ENCODE results near the gene ABCG1. TPM values are rescaled to one million over a fixed set of nuclear protein-coding genes. Genes with fewer than 3 reads are reported as not detected.

ABCG1 gene
- total and polyA plus RNA-seq, 2 experiments from 2014 or later, result 1.3 to 4.4 TPM

DNA sequence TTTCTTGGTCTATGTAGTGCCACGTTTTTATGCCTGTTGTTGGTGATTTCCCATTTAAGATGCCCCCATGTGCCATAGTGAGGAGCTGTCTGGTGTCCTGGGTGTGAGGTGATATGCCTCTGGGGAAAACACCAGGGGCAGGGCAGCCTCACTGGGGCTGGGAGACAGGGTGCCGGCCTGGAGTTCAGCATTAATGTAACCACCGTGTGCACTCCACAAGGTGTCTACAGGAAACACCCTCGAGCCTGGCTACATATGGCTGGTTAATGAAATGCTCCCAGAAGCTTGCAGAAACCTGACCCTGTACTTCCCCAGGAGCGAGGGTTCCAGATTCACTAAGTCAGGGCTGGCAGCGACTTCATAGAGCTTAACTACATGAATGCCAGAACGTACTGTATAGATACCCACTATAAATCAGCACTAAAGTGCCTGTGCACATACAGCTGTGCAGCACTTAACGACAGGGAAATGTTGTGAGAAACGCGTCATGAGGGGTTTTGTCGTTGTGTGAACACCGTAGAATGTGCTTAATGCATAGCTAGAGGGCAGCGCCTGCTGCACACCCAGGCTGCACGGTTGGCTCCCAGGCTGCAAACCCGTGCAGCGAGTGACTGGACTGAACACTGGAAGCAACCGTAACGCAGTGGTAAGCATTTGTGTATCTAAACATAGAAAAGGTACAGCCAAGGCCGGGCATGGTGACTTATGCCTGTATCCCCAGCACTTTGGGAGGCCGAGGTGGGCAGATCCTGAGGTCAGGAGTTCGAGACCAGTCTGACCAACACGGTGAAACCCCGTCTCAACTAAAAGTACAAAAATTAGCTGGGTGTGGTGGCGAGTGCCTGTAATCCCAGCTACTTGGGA is 121.5 kb downstream of the ABCG1 start:
- TF ChIP-seq POLR2AphosphoS5 (IDR thresholded peaks at IDR 0.05; ENCODE audit: low read depth) (no peak), EZH2 (IDR thresholded peaks at IDR 0.05; ENCODE audit: low read depth, unreplicated experiment) (no peak), ZNF331 (CRISPR knock-in tag; IDR thresholded peaks at IDR 0.05; ENCODE audit: low read depth) (no peak), JUNB (IDR thresholded peaks at IDR 0.05; ENCODE audit: unreplicated experiment) (no peak), ZNF114 (CRISPR knock-in tag; IDR thresholded peaks at IDR 0.05) (no peak), NANOG (IDR thresholded peaks at IDR 0.05; ENCODE audit: borderline replicate concordance) (no peak), EZH2phosphoT487 (IDR thresholded peaks at IDR 0.05; ENCODE audit: unreplicated experiment) (no peak)
- TF ChIP-seq, protein P1, sequence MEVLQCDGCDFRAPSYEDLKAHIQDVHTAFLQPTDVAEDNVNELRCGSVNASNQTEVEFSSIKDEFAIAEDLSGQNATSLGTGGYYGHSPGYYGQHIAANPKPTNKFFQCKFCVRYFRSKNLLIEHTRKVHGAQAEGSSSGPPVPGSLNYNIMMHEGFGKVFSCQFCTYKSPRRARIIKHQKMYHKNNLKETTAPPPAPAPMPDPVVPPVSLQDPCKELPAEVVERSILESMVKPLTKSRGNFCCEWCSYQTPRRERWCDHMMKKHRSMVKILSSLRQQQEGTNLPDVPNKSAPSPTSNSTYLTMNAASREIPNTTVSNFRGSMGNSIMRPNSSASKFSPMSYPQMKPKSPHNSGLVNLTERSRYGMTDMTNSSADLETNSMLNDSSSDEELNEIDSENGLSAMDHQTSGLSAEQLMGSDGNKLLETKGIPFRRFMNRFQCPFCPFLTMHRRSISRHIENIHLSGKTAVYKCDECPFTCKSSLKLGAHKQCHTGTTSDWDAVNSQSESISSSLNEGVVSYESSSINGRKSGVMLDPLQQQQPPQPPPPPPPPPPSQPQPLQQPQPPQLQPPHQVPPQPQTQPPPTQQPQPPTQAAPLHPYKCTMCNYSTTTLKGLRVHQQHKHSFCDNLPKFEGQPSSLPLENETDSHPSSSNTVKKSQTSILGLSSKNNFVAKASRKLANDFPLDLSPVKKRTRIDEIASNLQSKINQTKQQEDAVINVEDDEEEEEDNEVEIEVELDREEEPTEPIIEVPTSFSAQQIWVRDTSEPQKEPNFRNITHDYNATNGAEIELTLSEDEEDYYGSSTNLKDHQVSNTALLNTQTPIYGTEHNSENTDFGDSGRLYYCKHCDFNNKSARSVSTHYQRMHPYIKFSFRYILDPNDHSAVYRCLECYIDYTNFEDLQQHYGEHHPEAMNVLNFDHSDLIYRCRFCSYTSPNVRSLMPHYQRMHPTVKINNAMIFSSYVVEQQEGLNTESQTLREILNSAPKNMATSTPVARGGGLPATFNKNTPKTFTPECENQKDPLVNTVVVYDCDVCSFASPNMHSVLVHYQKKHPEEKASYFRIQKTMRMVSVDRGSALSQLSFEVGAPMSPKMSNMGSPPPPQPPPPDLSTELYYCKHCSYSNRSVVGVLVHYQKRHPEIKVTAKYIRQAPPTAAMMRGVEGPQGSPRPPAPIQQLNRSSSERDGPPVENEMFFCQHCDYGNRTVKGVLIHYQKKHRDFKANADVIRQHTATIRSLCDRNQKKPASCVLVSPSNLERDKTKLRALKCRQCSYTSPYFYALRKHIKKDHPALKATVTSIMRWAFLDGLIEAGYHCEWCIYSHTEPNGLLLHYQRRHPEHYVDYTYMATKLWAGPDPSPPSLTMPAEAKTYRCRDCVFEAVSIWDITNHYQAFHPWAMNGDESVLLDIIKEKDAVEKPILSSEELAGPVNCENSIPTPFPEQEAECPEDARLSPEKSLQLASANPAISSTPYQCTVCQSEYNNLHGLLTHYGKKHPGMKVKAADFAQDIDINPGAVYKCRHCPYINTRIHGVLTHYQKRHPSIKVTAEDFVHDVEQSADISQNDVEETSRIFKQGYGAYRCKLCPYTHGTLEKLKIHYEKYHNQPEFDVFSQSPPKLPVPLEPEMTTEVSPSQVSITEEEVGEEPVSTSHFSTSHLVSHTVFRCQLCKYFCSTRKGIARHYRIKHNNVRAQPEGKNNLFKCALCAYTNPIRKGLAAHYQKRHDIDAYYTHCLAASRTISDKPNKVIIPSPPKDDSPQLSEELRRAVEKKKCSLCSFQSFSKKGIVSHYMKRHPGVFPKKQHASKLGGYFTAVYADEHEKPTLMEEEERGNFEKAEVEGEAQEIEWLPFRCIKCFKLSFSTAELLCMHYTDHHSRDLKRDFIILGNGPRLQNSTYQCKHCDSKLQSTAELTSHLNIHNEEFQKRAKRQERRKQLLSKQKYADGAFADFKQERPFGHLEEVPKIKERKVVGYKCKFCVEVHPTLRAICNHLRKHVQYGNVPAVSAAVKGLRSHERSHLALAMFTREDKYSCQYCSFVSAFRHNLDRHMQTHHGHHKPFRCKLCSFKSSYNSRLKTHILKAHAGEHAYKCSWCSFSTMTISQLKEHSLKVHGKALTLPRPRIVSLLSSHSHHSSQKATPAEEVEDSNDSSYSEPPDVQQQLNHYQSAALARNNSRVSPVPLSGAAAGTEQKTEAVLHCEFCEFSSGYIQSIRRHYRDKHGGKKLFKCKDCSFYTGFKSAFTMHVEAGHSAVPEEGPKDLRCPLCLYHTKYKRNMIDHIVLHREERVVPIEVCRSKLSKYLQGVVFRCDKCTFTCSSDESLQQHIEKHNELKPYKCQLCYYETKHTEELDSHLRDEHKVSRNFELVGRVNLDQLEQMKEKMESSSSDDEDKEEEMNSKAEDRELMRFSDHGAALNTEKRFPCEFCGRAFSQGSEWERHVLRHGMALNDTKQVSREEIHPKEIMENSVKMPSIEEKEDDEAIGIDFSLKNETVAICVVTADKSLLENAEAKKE (CRISPR knock-in tag; IDR thresholded peaks at IDR 0.05), result no peak
- TF ChIP-seq, protein P2, sequence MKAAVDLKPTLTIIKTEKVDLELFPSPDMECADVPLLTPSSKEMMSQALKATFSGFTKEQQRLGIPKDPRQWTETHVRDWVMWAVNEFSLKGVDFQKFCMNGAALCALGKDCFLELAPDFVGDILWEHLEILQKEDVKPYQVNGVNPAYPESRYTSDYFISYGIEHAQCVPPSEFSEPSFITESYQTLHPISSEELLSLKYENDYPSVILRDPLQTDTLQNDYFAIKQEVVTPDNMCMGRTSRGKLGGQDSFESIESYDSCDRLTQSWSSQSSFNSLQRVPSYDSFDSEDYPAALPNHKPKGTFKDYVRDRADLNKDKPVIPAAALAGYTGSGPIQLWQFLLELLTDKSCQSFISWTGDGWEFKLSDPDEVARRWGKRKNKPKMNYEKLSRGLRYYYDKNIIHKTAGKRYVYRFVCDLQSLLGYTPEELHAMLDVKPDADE (IDR thresholded peaks at IDR 0.05), result no peak
- H3F3A ChIP-seq (replicated peaks; ENCODE audit: low read depth), result no peaks in the 10 kb centered on the region; the same call in 1 of the 2 replicates
- no peaks in the 10 kb centered on the region for H3K9me3 Mint-ChIP-seq
- H4K20me1 ChIP-seq (replicated peaks; ENCODE audit: insufficient read depth), result no peaks in the 10 kb centered on the region
- H3K27me3 Mint-ChIP-seq (ENCODE audit: insufficient read depth, low read depth, poor library complexity), result peaks cover 17% of the 10 kb centered on the region
- no peak overlapping the region for H3K27ac ChIP-seq (ENCODE audit: low read depth)
- peaks cover 10% of the 10 kb centered on the region; the same call in 1 of the 2 replicates for H3K4me1 ChIP-seq (ENCODE audit: insufficient read depth)
- no peaks in the 10 kb centered on the region for H3K9me2 ChIP-seq (ENCODE audit: insufficient read depth)
- H3K36me3 ChIP-seq (ENCODE audit: insufficient read depth), result no peaks in the 10 kb centered on the region
- peaks cover 31% of the 10 kb centered on the region; the same call in 2 of the 3 replicates for H3K4me1 Mint-ChIP-seq
- H3K79me2 ChIP-seq (replicated peaks; ENCODE audit: insufficient read depth), result no peaks in the 10 kb centered on the region
- no peaks in the 10 kb centered on the region for H3K36me3 Mint-ChIP-seq (ENCODE audit: low read depth)
- H3K4me2 ChIP-seq, result no peak overlapping the region
- no peak overlapping the region for H3K4me3 Mint-ChIP-seq
- ATAC-seq (no peak), DNase-seq (ENCODE audit: low spot score) (no peak)
- H2AFZ ChIP-seq, result no peak overlapping the region
- no peaks in the 10 kb centered on the region for H3K27me3 ChIP-seq (ENCODE audit: insufficient read depth)
- H3K4me3 ChIP-seq, result no peak overlapping the region
- no peak overlapping the region for H3K27ac Mint-ChIP-seq

Data from GM23338 (cell line).